Left ventricle myocardium superior (tissue), 1 donor: ENCODE measurements around the gene ST6GALNAC3. TPM values are rescaled to one million over a fixed set of nuclear protein-coding genes. Genes with fewer than 3 reads are reported as not detected.

Experiments used
- ATAC-seq: fragments of 200-7000 bp; cut with Tn5 transposase; one replicate; pipeline ENCODE4 v1.9.1; 2020; ENCODE audit warnings: mild to moderate bottlenecking, moderate library complexity
- DNase-seq: peaks from one replicate; pipeline ENCODE4 v3.0.0-alpha.2; 2020
- intact Hi-C: fragments of 100-400 bp; cut with micrococcal nuclease; formaldehyde crosslinking; loops from one replicate; pipeline ENCODE4 v1.11.0; 2022
- total RNA-seq: library from RNA; stranded (reverse); fragmentation: NEBNext Ultra II Directional; extraction: Animal tissue kit (Norgen Biotek cat#: 25700); gene quantifications from one replicate; pipeline ENCODE4 v1.2.1, GENCODE V29; 2021
- donor health status: DM: no; HTN: yes; CAD: no; lungs with severe emphysema.

ST6GALNAC3 gene
- total RNA-seq, 1 donor from 2014 or later = 5.9 TPM

DNA sequence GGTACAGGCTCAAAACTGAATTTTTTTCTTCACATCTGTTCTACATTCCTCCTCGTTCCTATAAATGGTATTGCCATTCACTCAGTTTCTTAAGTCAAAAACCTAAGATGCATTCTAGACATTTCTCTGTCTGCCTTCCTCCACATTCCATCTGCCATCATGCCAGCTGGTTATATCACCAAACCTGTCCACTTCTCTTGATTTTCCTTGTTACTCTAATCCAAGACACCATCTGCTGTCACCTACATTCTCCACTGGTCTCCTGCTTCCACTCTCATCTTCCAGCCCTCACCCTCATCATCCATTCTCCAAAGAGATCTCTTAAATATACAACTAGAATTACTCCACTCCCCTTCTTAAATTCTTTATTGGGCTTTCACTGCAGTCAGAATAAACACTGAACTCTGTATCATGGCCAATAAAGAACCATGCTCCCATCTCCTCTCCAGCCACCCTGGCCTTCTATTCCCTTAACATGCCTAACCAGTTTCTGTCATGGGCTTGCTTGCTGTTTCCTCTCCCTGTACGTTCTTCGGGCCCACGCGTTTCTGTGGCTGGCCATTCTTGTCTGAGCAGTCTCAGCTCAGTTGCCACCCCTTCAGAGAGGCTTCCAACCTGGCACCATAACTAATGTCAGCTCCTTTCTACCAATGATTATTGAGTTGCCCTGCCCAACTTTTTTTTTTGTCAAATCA, 278.3 kb downstream of the ST6GALNAC3 start:
- intact Hi-C loops = no loop called here
- ATAC-seq (no peak), DNase-seq (no peak)

DNA sequence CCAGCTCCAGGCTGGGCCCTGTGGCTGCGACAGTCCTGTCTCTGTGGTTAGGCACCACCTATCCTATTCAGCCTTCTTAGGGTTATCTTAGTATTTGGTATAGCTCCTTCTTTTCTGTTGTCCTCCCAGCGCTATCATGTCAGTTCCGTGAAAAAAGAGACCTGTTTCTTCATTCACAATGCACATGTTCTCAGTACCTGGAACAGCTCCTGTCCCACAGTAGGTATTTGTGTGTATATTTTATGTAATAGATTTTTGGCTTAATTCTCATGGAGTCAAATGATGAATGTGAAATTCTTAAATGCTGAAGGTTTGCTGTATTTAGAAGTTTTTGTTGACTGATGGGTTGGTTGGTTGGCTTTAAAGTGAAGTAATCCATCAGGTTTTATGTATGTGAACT, 279.7 kb downstream of the ST6GALNAC3 start:
- ATAC-seq = no peak
- no peak for DNase-seq
- intact Hi-C loops = no loop called here

GRCh38 chr1:76366726-76367125, 292.2 kb downstream of the ST6GALNAC3 start:
- intact Hi-C loops = no loop called here
- DNase-seq = no peak
- no peak for ATAC-seq

DNA sequence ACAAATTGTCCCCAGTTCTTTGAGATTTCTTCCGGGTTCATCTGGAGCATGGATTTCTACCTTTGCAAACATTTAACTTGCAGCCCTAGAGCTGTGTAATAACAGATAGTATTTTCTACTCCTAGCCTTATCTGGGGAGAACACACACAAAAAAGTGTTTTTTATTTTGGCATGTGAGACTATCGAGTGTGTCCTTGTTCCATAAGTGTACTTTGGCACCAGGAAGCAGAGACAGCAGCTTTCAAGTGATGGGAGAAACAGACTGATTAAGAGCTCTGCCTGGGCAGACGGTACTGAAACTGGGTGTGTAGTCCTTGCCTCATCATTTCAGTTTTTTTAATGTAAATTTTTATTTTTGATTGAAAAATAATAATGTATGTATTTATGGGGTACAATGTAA, 297.4 kb downstream of the ST6GALNAC3 start:
- no peak for DNase-seq
- intact Hi-C loops = no loop called here
- no peak for ATAC-seq

DNA sequence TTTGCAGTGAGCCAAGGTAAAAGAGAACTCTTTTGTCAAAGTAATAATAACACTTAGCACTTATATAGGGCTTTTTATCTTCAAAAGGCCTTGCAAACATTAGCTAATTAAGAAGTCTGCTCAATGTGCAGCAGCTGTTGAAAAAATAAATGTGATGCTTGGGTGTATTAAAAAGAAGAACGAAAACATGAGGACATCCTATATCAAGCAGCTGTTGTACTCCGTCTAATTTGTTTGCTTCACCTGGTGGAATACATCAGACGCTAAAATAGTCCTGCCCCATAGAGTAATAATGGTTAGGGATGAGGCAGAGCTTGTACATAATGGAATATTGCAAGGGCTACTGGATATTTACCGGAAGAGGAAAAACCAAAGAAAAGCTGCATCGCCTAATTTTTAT, 299.5 kb downstream of the ST6GALNAC3 start:
- ATAC-seq = no peak
- intact Hi-C loops = no loop called here
- DNase-seq = no peak

GRCh38 chr1:76377247-76377646, 302.7 kb downstream of the ST6GALNAC3 start:
- DNase-seq (no peak), ATAC-seq (no peak)
- intact Hi-C loops = no loop called here

DNA sequence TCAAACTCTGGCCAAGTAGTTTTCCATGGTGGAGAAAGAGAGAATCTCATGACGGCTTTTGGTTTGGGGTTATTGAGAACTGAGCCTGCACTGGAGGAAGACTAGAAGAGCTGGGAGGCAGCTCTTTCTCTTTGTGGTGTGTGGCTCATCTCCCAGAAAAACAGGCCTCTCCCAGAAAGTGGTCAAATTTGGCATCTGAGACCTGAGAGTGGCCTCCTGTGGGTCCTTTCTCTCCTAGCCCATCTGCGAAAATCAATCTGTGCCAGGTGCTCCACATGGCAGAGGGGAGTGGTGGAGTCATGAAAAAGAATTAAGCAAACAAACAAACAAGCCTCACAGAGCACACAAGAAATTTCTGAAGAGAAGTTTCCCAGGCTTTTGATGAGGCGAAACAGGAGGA, 305.0 kb downstream of the ST6GALNAC3 start:
- no peak for ATAC-seq
- intact Hi-C loops = no loop called here
- no peak for DNase-seq

- ATAC-seq (no peak), DNase-seq (no peak)
- intact Hi-C loops = no loop called here
Observed at GRCh38 chr1:76381450-76382097, 307.0 kb downstream of the ST6GALNAC3 start.

GRCh38 chr1:76388261-76388660, 313.7 kb downstream of the ST6GALNAC3 start:
- no peak for DNase-seq
- no peak for ATAC-seq
- intact Hi-C loops = no loop called here

GRCh38 chr1:76390456-76390855, 315.9 kb downstream of the ST6GALNAC3 start:
- ATAC-seq (peak; percentile 96), DNase-seq (peak; percentile 33)
- intact Hi-C loops = no loop called here

DNA sequence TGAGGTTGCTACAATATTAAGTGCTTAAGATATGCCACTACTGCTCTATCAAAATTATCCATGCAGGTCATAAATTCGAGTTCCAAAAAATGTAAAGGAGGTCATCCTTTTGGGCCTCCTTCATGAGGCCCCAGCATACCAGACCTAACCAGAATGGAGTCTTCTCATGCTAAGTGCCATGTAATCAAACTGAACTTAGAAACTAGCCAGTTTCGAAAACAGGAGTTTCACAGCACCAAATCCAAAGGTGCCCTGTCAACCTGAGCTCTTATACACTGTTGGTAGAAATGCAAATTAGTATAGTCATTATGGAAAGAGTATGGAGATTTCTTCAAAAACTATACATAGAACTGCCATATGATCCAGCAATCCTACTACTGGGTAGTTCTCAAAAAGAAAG, 320.5 kb downstream of the ST6GALNAC3 start:
- no peak for DNase-seq
- intact Hi-C loops = no loop called here
- ATAC-seq = no peak

- ATAC-seq (no peak), DNase-seq (no peak)
- intact Hi-C loops = no loop called here
Observed at GRCh38 chr1:76402128-76402527, 327.6 kb downstream of the ST6GALNAC3 start.

GRCh38 chr1:76408303-76408702, 333.8 kb downstream of the ST6GALNAC3 start:
- ATAC-seq (no peak), DNase-seq (no peak)
- intact Hi-C loops = no loop called here

- intact Hi-C loops = no loop called here
- peak; percentile 78 for ATAC-seq
- no peak for DNase-seq
Observed at GRCh38 chr1:76410499-76410898, 336.0 kb downstream of the ST6GALNAC3 start.

DNA sequence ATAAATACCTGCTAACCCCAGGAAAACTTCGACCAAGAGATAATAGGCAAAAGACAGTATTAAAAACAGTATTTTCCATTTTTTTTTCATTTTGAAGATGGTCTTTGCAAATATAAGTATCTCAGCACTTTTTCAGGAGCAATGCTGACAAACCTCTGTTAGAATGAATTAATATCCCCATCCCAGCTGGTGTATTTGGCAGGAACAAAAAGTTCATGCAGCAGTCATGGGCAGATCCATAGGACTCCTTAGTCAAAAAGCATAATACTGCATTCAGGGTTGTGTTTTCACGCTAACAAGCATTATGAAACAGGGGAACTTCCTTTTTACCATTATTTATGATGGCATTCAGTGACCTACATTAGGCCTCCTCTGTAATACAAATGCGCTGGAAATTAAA, 344.0 kb downstream of the ST6GALNAC3 start:
- ATAC-seq (no peak), DNase-seq (no peak)
- intact Hi-C loops = no loop called here

DNA sequence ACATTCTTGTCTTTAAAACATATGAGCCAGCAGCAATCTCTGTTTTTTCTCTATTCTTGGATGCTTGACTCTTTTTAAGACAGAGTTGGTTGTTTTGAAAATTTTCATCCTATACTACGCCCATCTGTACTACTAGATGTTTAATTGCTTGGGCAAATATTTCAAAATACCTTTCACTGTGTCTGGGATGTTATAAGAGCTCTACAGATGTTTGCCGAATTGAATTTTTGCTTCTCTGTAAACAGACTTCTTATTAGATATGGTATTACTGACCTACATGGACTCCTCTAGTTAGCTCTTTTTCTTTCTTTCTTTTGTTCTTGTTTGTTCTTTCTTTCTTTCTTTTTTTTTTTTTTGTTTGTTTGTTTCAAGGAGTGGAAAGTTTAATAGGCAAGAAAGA, 345.1 kb downstream of the ST6GALNAC3 start:
- DNase-seq (no peak), ATAC-seq (no peak)
- intact Hi-C loops = no loop called here

- ATAC-seq = no peak
Observed at GRCh38 chr1:76425201-76426145, 350.9 kb downstream of the ST6GALNAC3 start.

GRCh38 chr1:76426606-76427005, 352.1 kb downstream of the ST6GALNAC3 start:
- no peak for ATAC-seq
- DNase-seq = no peak
- intact Hi-C loops = no loop called here

More at GRCh38 chr1:76425201-76426145, 350.9 kb downstream of the ST6GALNAC3 start:
- intact Hi-C loops = no loop called here
- DNase-seq = no peak

DNA sequence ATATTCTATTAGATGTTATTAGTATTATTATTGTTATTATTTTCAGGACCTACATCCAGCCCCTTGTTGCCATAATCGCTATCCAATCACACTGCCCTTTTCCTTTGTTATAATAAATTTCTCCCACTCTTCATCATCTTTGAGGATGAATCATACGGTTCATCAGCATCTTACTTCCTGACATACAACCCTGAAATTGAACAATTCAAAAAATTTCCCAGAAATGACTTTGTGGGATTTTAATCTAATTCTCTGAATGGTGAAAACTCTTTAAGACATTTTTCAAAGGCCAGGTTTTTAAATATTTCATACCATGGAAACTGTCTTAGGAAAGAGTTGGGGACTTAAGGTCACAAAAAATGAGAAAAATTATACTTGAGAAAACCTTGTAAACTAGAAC, 353.5 kb downstream of the ST6GALNAC3 start:
- intact Hi-C loops = no loop called here
- ATAC-seq (no peak), DNase-seq (no peak)

DNA sequence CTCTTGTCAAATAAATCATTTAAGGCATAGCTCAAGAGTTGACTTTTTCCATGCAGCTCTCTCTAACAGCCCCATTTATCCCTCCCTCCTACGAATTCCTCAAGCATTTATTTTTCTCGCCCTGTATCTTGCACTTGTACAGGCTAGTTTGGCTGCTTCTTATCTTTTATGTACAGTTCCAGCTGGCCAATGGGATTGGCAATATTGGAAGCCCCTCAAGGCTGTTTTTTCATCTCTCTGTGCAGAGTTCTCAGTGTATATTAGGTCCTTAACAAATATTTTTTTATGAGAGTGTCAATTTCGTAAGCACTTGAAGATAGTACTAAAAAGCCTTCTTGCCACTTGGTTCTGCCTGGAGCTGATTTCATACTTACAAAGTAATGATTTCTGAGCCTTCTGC, 356.0 kb downstream of the ST6GALNAC3 start:
- DNase-seq (no peak), ATAC-seq (no peak)
- intact Hi-C loops = no loop called here
